A549 (cell line): ENCODE measurements around the gene PDYN. TPM values are rescaled to one million over a fixed set of nuclear protein-coding genes. Genes with fewer than 3 reads are reported as not detected.

Experiments
- ATAC-seq, 2 experiments: fragments of 200-7000 bp in 1 of 2; fragments of >200 bp in 1 of 2; cut with Nextera tagmentation in 1 of 2; cut with Tn5 transposase in 1 of 2; 3 replicates each; pipeline versions ENCODE4 v1.8.0 to v1.9.1; 2018 to 2020; ENCODE audit warnings: mild to moderate bottlenecking in 1 of 2, moderate library complexity in 1 of 2
- CTCF ChIA-PET: fragments of 300-600 bp; sonication (Branson Sonifier 250); formaldehyde crosslinking; extraction: SDS; loops from one replicate; lab custom pipeline; 2021; ENCODE audit warnings: antibody characterized with exemption, inconsistent platforms; lab: Yijun Ruan, JAX
- POLR2A ChIA-PET: fragments of 350-600 bp; formaldehyde crosslinking; extraction: SDS; loops from one replicate; lab custom pipeline; 2021; ENCODE audit warnings: antibody characterized with exemption, inconsistent platforms; lab: Yijun Ruan, JAX
- DNase-seq, 2 experiments: peaks; one replicate each; pipeline versions ENCODE4 v3.0.0 to v3.0.0-alpha.2; 2011 to 2016; ENCODE audit warnings: low read depth in 1 of 2, low spot score in 1 of 2
- FAIRE-seq: peaks from 2 replicates; lab custom pipeline; 2011; peaks lifted over from hg19 to GRCh38; lab: Jason Lieb, UNC
- H3K27ac ChIP-seq, 2 experiments: fragments of >200 bp; sonication (Bioruptor Twin); formaldehyde crosslinking; 3 replicates each; pipeline ENCODE4 v1.5.1; 2016 to 2017
- H3K4me1 ChIP-seq: fragments of >200 bp; sonication (Bioruptor Twin); formaldehyde crosslinking; 3 replicates; pipeline ENCODE4 v1.6.1; 2016
- H3K4me2 ChIP-seq: fragments of >200 bp; sonication (Bioruptor Twin); formaldehyde crosslinking; 3 replicates; pipeline ENCODE4 v1.6.1; 2016
- H3K4me3 ChIP-seq: fragments of >200 bp; sonication (Bioruptor Twin); formaldehyde crosslinking; 3 replicates; pipeline ENCODE4 v1.5.1; 2016
- H3K9me3 ChIP-seq: fragments of >200 bp; sonication (Bioruptor Twin); formaldehyde crosslinking; 3 replicates; pipeline ENCODE4 v1.6.1; 2016
- BCL3 ChIP-seq: fragments of >200 bp; sonication (Bioruptor Twin); formaldehyde crosslinking; IDR thresholded peaks from 3 replicates; pipeline ENCODE4 v1.6.1; 2016
- BHLHE40 ChIP-seq: IDR thresholded peaks from 2 replicates; pipeline ENCODE4 v1.6.1; 2012; ENCODE audit warnings: low read depth, low read length, inconsistent platforms
- CBX8 ChIP-seq: fragments of 200-600 bp; sonication (generic); IDR thresholded peaks from 2 replicates; pipeline ENCODE4 v1.6.1; 2016
- CTCF ChIP-seq: fragments of >200 bp; sonication (Bioruptor Twin); formaldehyde crosslinking; IDR thresholded peaks from 3 replicates; pipeline ENCODE4 v1.5.1; 2016
- ELK1 ChIP-seq: fragments of 150-350 bp; IDR thresholded peaks from 2 replicates; pipeline ENCODE4 v1.6.1; 2014; ENCODE audit warnings: low read depth, mild to moderate bottlenecking, low read length
- FOSL2 ChIP-seq, 2 experiments: fragments of 450-650 bp in 1 of 2; fragments of >200 bp in 1 of 2; sonication (Bioruptor Twin) in 1 of 2; formaldehyde crosslinking; IDR thresholded peaks; 2 replicates each; pipeline versions ENCODE4 v1.5.0 to v1.6.1; 2016 to 2020; ENCODE audit warnings: mild to moderate bottlenecking in 1 of 2, moderate library complexity in 1 of 2
- HES2 ChIP-seq: fragments of >200 bp; sonication (Bioruptor Twin); formaldehyde crosslinking; IDR thresholded peaks from 2 replicates; pipeline ENCODE4 v1.6.1; 2016
- HOXB5 ChIP-seq: fragments of 250-450 bp; sonication (Bioruptor Pico); IDR thresholded peaks from 2 replicates; pipeline ENCODE4 v1.5.0; 2020; ENCODE audit warnings: mild to moderate bottlenecking, moderate library complexity
- JUNB ChIP-seq: fragments of >200 bp; sonication (Bioruptor Twin); formaldehyde crosslinking; IDR thresholded peaks from 2 replicates; pipeline ENCODE4 v1.6.1; 2016
- KDM1A ChIP-seq: fragments of 200-600 bp; sonication (generic); IDR thresholded peaks from 2 replicates; pipeline ENCODE4 v1.6.1; 2016; ENCODE audit warnings: low read depth, mild to moderate bottlenecking
- KDM5A ChIP-seq: fragments of 200-600 bp; sonication (generic); IDR thresholded peaks from 2 replicates; pipeline ENCODE4 v1.6.1; 2016; ENCODE audit warnings: antibody characterized with exemption, mild to moderate bottlenecking
- MAFK ChIP-seq: fragments of 450-650 bp; IDR thresholded peaks from 2 replicates; pipeline ENCODE4 v1.6.1; 2014; ENCODE audit not compliant: partially characterized antibody
- MYC ChIP-seq: IDR thresholded peaks from 2 replicates; pipeline ENCODE4 v1.6.1; 2012; ENCODE audit warnings: mild to moderate bottlenecking, inconsistent platforms, low read length, improper control_type of control experiment, borderline replicate concordance
- NPAS2 ChIP-seq: fragments of 250-450 bp; sonication (Bioruptor Pico); IDR thresholded peaks from 2 replicates; pipeline ENCODE4 v1.8.0; 2022; ENCODE audit warnings: mild to moderate bottlenecking, moderate library complexity, borderline replicate concordance
- NR3C1 ChIP-seq: fragments of >200 bp; sonication (Bioruptor Twin); formaldehyde crosslinking; IDR thresholded peaks from 3 replicates; pipeline ENCODE4 v1.6.1; 2017
- POLR2AphosphoS2 ChIP-seq: conservative IDR thresholded peaks from 2 replicates; pipeline ENCODE4 v1.6.1; 2012; ENCODE audit warnings: low read length, improper control_type of control experiment, inconsistent platforms
- RFX5 ChIP-seq: fragments of 450-650 bp; IDR thresholded peaks from 2 replicates; pipeline ENCODE4 v1.7.1; 2014; ENCODE audit warnings: antibody characterized with exemption, mild to moderate bottlenecking, moderate library complexity
- TFCP2L1 ChIP-seq: fragments of 250-450 bp; sonication (Bioruptor Pico); IDR thresholded peaks from 2 replicates; pipeline ENCODE4 v1.5.0; 2021; ENCODE audit warnings: mild to moderate bottlenecking
- ZFP36 ChIP-seq: fragments of 450-650 bp; IDR thresholded peaks from 2 replicates; pipeline ENCODE4 v1.6.1; 2014; ENCODE audit warnings: borderline replicate concordance; ENCODE audit not compliant: partially characterized antibody
- ZNF302 ChIP-seq: fragments of 250-450 bp; sonication (Bioruptor Pico); IDR thresholded peaks from 2 replicates; pipeline ENCODE4 v1.9.0; 2021; ENCODE audit warnings: inconsistent platforms, mild to moderate bottlenecking, moderate library complexity
- WGBS: methylation state at CpG from one replicate; pipeline ENCODE4 v1.1.6; 2017; ENCODE audit errors: missing lambda C conversion rate; 5-methylcytosine and 5-hydroxymethylcytosine counted together
- polyA plus RNA-seq, 4 experiments: library from polyadenylated mRNA; depleted of rRNA in 3 of 4; stranded (reverse); fragments of >200 nt; fragmentation: RNase III in 1 of 4; extraction: RNeasy Plus Mini Kit Qiagen cat#74134 plus additional on column Dnase treatment in 1 of 4; gene quantifications; 2 replicates in 3 of 4; 3 replicates in 1 of 4; pipeline ENCODE4 v1.2.3, GENCODE V29; 2011 to 2017

Gene PDYN
- polyA plus RNA-seq, 2 of the 4 experiments (the other 2 are of a cell fraction) = not detected

- ATAC-seq (no peak), FAIRE-seq (no peak)
- WGBS = 92% methylated on average over 7 of the region's 7 CpGs
- no peak overlapping the region for H3K27ac ChIP-seq
- H3K9me3 ChIP-seq = no peaks in the 10 kb centered on the region
- ChIA-PET CTCF (interaction anchor here (1.0 to 1.4 kb wide), 2 partner anchors 10 to 127 kb away, joined by 3 read pairs; no protein-coding TSS in a partner anchor), POLR2A (no interaction called here)
- no peak overlapping the region for H3K4me2 ChIP-seq
- H3K4me3 ChIP-seq = no peak overlapping the region
- no peak for TF ChIP-seq MAFK
- TF ChIP-seq BCL3 = no peak
- no peak for TF ChIP-seq POLR2AphosphoS2
- no peak for TF ChIP-seq HOXB5 (CRISPR knock-in tag)
- no peak for TF ChIP-seq KDM5A
- TF ChIP-seq JUNB = no peak
- TF ChIP-seq ZNF302 (CRISPR knock-in tag) = no peak
- no peak for TF ChIP-seq CTCF
- no peak for TF ChIP-seq ZFP36
- TF ChIP-seq NR3C1 = no peak
- TF ChIP-seq TFCP2L1 (CRISPR knock-in tag) = no peak
- TF ChIP-seq ELK1 = no peak
- no peak for TF ChIP-seq BHLHE40
- no peak for TF ChIP-seq HES2
- TF ChIP-seq CBX8 = no peak
- TF ChIP-seq FOSL2 (IDR thresholded peaks at IDR 0.05) = no peak
- TF ChIP-seq FOSL2 (CRISPR knock-in tag; IDR thresholded peaks at IDR 0.05) = no peak
- TF ChIP-seq MYC = no peak
- TF ChIP-seq KDM1A = no peak
- no peak for TF ChIP-seq RFX5
- no peak for TF ChIP-seq NPAS2 (CRISPR knock-in tag)
- TF ChIP-seq, all 56 proteins: peak for 0
- DNase-seq = no peak
- no peaks in the 10 kb centered on the region for H3K4me1 ChIP-seq
These were observed 65.1 kb downstream of the PDYN start for GRCh38 chr20:1928782-1929181.

Other genes starting within 250 kb of the PDYN start
- 12.8 and 18.3 TPM in 2 replicates for gene SIRPA, start 98.7 kb downstream of the PDYN start, polyA plus RNA-seq (2011; rRNA removed)
- gene SIRPA, start 98.7 kb downstream of the PDYN start, polyA plus RNA-seq (2017; fragmentation: RNase III; extraction: RNeasy Plus Mini Kit Qiagen cat#74134 plus additional on column Dnase treatment) = 21.2 to 22.0 TPM (median 21.6 TPM) in 3 replicates
- 9.0 and 11.5 TPM in 2 replicates for gene STK35, start 107.8 kb upstream of the PDYN start, polyA plus RNA-seq (2011; rRNA removed)
- 9.5 to 10.1 TPM (median 10.0 TPM) in 3 replicates for gene STK35, start 107.8 kb upstream of the PDYN start, polyA plus RNA-seq (2017; fragmentation: RNase III; extraction: RNeasy Plus Mini Kit Qiagen cat#74134 plus additional on column Dnase treatment)